Neural progenitor cell (in vitro differentiated cells): ENCODE results near the gene NAT9. TPM values are rescaled to one million over a fixed set of nuclear protein-coding genes. Genes with fewer than 3 reads are reported as not detected.
A peak's percentile ranks its signal among the peaks of the same experiment; 100 is the strongest.

ENCODE experiments used
- DNase-seq: peaks from one replicate; pipeline ENCODE4 v3.0.0-alpha.2; 2016; ENCODE audit warnings: low spot score
- H2AFZ ChIP-seq: fragments of 200-600 bp; sonication (generic); replicated peaks from 2 replicates; pipeline ENCODE4 v1.6.1; 2016; ENCODE audit warnings: antibody characterized with exemption
- H3F3A ChIP-seq: fragments of 200-600 bp; sonication (generic); 2 replicates; pipeline ENCODE4 v1.6.1; 2016; ENCODE audit warnings: antibody characterized with exemption, low read depth
- H3K27ac ChIP-seq: fragments of 200-600 bp; sonication (generic); 2 replicates; pipeline ENCODE4 v1.5.1; 2016; ENCODE audit warnings: mild to moderate bottlenecking
- H3K27me3 ChIP-seq: fragments of 200-600 bp; sonication (generic); 2 replicates; pipeline ENCODE4 v1.6.1; 2016; ENCODE audit warnings: mild to moderate bottlenecking, moderate library complexity
- H3K36me3 ChIP-seq: fragments of 200-600 bp; sonication (generic); 2 replicates; pipeline ENCODE4 v1.5.1; 2016
- H3K4me1 ChIP-seq: fragments of 200-600 bp; sonication (generic); 2 replicates; pipeline ENCODE4 v1.6.1; 2016; ENCODE audit warnings: mixed run types
- H3K4me2 ChIP-seq: fragments of 200-600 bp; sonication (generic); 2 replicates; pipeline ENCODE4 v1.6.1; 2016
- H3K4me3 ChIP-seq: fragments of 200-600 bp; sonication (generic); 2 replicates; pipeline ENCODE4 v1.5.1; 2016
- H3K79me2 ChIP-seq: fragments of 200-600 bp; sonication (generic); 2 replicates; pipeline ENCODE4 v1.6.1; 2016; ENCODE audit warnings: low read depth
- H3K9ac ChIP-seq: fragments of 200-600 bp; sonication (generic); 2 replicates; pipeline ENCODE4 v1.6.1; 2016
- H3K9me3 ChIP-seq: fragments of 200-600 bp; sonication (generic); 2 replicates; pipeline ENCODE4 v1.5.1; 2016; ENCODE audit warnings: low read depth
- H4K20me1 ChIP-seq: fragments of 200-600 bp; sonication (generic); 2 replicates; pipeline ENCODE4 v1.6.1; 2016; ENCODE audit warnings: low read depth
- H3K27ac Mint-ChIP-seq: 3 replicates; pipeline ENCODE4 v1.8.0; 2021; ENCODE audit warnings: mixed read lengths
- H3K27me3 Mint-ChIP-seq: 2 replicates; pipeline ENCODE4 v1.8.0; 2022; ENCODE audit warnings: low read depth, mild to moderate bottlenecking, inconsistent platforms, moderate library complexity, mixed read lengths; ENCODE audit not compliant: insufficient read depth
- H3K36me3 Mint-ChIP-seq: 3 replicates; pipeline ENCODE4 v1.8.0; 2021; ENCODE audit warnings: mixed read lengths
- H3K4me1 Mint-ChIP-seq: 3 replicates; pipeline ENCODE4 v1.8.0; 2021; ENCODE audit warnings: mixed read lengths
- H3K4me3 Mint-ChIP-seq: 3 replicates; pipeline ENCODE4 v1.8.0; 2021; ENCODE audit warnings: mild to moderate bottlenecking, moderate library complexity, mixed read lengths
- H3K9me3 Mint-ChIP-seq: 3 replicates; pipeline ENCODE4 v1.8.0; 2020; ENCODE audit warnings: mixed read lengths
- CTCF ChIP-seq: fragments of 200-600 bp; sonication (generic); IDR thresholded peaks from 2 replicates; pipeline ENCODE4 v1.5.1; 2017; ENCODE audit warnings: antibody characterized with exemption, mild to moderate bottlenecking
- EZH2 ChIP-seq: fragments of 200-600 bp; sonication (generic); IDR thresholded peaks from 2 replicates; pipeline ENCODE4 v1.6.1; 2017; ENCODE audit warnings: antibody characterized with exemption, mild to moderate bottlenecking, moderate library complexity
- EZH2phosphoT487 ChIP-seq: fragments of 200-600 bp; sonication (generic); IDR thresholded peaks from 2 replicates; pipeline ENCODE4 v1.6.1; 2017; ENCODE audit warnings: antibody characterized with exemption
- total RNA-seq: library from RNA; depleted of rRNA; stranded (reverse); fragments of >200 nt; gene quantifications from 2 replicates; pipeline ENCODE4 v1.2.3, GENCODE V29; 2015; ENCODE audit warnings: low replicate concordance

Gene NAT9
- total RNA-seq, 1 donor from 2014 or later, result 75.3 TPM

GRCh38 chr17:74759243-74759801, 16.8 kb downstream of the NAT9 start:
- no peak for DNase-seq
- Histone ChIP-seq H3K4me1 (peaks cover 71% of the 10 kb centered on the region), H3K9me3 (no peaks in the 10 kb centered on the region), H3K36me3 (no peaks in the 10 kb centered on the region), H3K9ac (no peak overlapping the region), H4K20me1 (peaks cover 58% of the 10 kb centered on the region), H3F3A (peaks cover 40% of the 10 kb centered on the region), H3K4me3 (no peak overlapping the region), H3K4me2 (peak overlapping the region; percentile 72), H3K27me3 (no peaks in the 10 kb centered on the region), H3K27ac (peak overlapping the region; percentile 89), H3K79me2 (peaks cover 96% of the 10 kb centered on the region), H2AFZ (no peak overlapping the region)
- Mint-ChIP-seq H3K4me3 (no peak overlapping the region), H3K27ac (peak overlapping the region; percentile 76), H3K4me1 (peaks cover 50% of the 10 kb centered on the region), H3K9me3 (no peaks in the 10 kb centered on the region), H3K36me3 (no peaks in the 10 kb centered on the region), H3K27me3 (peaks cover 2% of the 10 kb centered on the region)
- no peak for TF ChIP-seq EZH2

GRCh38 chr17:74758848-74759168, 17.3 kb downstream of the NAT9 start:
- Histone ChIP-seq H3K9ac (no peak overlapping the region), H3K27me3 (no peaks in the 10 kb centered on the region), H2AFZ (no peak overlapping the region), H3K9me3 (no peaks in the 10 kb centered on the region), H3K79me2 (peaks cover 96% of the 10 kb centered on the region), H3K4me1 (peaks cover 66% of the 10 kb centered on the region), H3K36me3 (no peaks in the 10 kb centered on the region), H3K4me2 (no peak overlapping the region), H3K4me3 (no peak overlapping the region), H4K20me1 (peaks cover 58% of the 10 kb centered on the region), H3K27ac (peak overlapping the region; percentile 89), H3F3A (peaks cover 35% of the 10 kb centered on the region)
- Mint-ChIP-seq H3K36me3 (no peaks in the 10 kb centered on the region), H3K9me3 (no peaks in the 10 kb centered on the region), H3K4me1 (peaks cover 46% of the 10 kb centered on the region), H3K27ac (peak overlapping the region; percentile 25), H3K27me3 (peaks cover 2% of the 10 kb centered on the region), H3K4me3 (no peak overlapping the region)
- DNase-seq, result no peak
- TF ChIP-seq EZH2, result no peak

GRCh38 chr17:74757931-74758847, 18.0 kb downstream of the NAT9 start:
- H3F3A ChIP-seq, result peaks cover 30% of the 10 kb centered on the region
- TF ChIP-seq EZH2phosphoT487, result no peak
- TF ChIP-seq CTCF, result no peak
- TF ChIP-seq EZH2, result no peak
- H2AFZ ChIP-seq, result no peak overlapping the region
- Mint-ChIP-seq H3K27me3 (peaks cover 5% of the 10 kb centered on the region), H3K27ac (peak overlapping the region; percentile 53), H3K36me3 (peaks cover 2% of the 10 kb centered on the region), H3K4me1 (peaks cover 40% of the 10 kb centered on the region), H3K9me3 (no peaks in the 10 kb centered on the region), H3K4me3 (no peak overlapping the region)
- H3K4me3 ChIP-seq, result no peak overlapping the region
- H3K36me3 ChIP-seq, result no peaks in the 10 kb centered on the region
- peaks cover 61% of the 10 kb centered on the region for H4K20me1 ChIP-seq
- peaks cover 60% of the 10 kb centered on the region for H3K4me1 ChIP-seq
- H3K4me2 ChIP-seq, result no peak overlapping the region
- peaks cover 98% of the 10 kb centered on the region for H3K79me2 ChIP-seq
- no peak for DNase-seq
- H3K27me3 ChIP-seq, result no peaks in the 10 kb centered on the region
- peak overlapping the region; percentile 89 for H3K27ac ChIP-seq
- no peak overlapping the region for H3K9ac ChIP-seq
- H3K9me3 ChIP-seq, result no peaks in the 10 kb centered on the region

- Histone ChIP-seq H3K9ac (no peak overlapping the region), H2AFZ (no peak overlapping the region), H3K27ac (no peak overlapping the region), H3K4me1 (peaks cover 54% of the 10 kb centered on the region), H3K36me3 (no peaks in the 10 kb centered on the region), H3K79me2 (peaks cover 99% of the 10 kb centered on the region), H3K27me3 (no peaks in the 10 kb centered on the region), H4K20me1 (peaks cover 64% of the 10 kb centered on the region), H3K4me2 (no peak overlapping the region), H3K4me3 (no peak overlapping the region), H3K9me3 (no peaks in the 10 kb centered on the region), H3F3A (peaks cover 30% of the 10 kb centered on the region)
- no peak for DNase-seq
- Mint-ChIP-seq H3K27ac (peak overlapping the region; percentile 42), H3K36me3 (peaks cover 9% of the 10 kb centered on the region), H3K4me1 (peaks cover 33% of the 10 kb centered on the region), H3K4me3 (no peak overlapping the region), H3K27me3 (peaks cover 6% of the 10 kb centered on the region), H3K9me3 (no peaks in the 10 kb centered on the region)
- no peak for TF ChIP-seq EZH2
- TF ChIP-seq CTCF, result no peak
- no peak for TF ChIP-seq EZH2phosphoT487
Observed at GRCh38 chr17:74757502-74757901, 18.6 kb downstream of the NAT9 start.
